Fibroblast of skin of right biceps (primary cell): ENCODE data around the gene OR51M1.
A peak's percentile ranks its signal among the peaks of the same experiment; 100 is the strongest.
"Not testable (repeated sequence)": the region's sequence is repeated elsewhere in the genome, so short reads cannot be mapped to it uniquely, and the experiment has no call there.

Source experiments
- DNase-seq: peaks from one replicate; pipeline ENCODE4 v3.0.0-alpha.2; 2013

Gene OR51M1

GRCh38 chr11:5383576-5383975 lies at the start of gene OR51M1:
TSS of gene OR51M1 (plus strand) at chr11:5383812. CDS start at chr11:5389399, 5,587 bp downstream.
- DNase-seq, result no peak

DNA sequence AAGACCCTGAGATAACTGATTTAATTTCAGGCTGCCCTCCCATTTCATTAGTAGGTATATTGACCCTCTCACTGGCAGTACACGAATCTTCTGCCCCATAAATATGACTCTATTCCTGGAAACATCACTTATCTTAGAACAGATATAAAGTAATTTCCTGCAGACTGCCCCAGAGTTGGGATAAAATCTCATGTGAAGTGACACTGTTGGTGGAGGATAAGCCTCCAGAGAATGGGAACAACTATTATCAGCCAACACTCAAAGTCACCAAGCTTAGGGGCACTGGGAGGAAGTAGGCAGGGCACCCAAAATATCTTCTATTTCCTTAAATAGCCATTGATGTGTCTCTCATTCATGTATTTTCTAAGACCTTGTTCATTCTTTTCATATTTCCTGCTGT lies 48.4 kb upstream of the OR51M1 start:
- DNase-seq, result no peak

GRCh38 chr11:5336331-5336730 lies 47.3 kb upstream of the OR51M1 start:
- peak; percentile 21 for DNase-seq

- DNase-seq, result not testable (repeated sequence)
Measured at GRCh38 chr11:5337253-5337652, 46.4 kb upstream of the OR51M1 start.

DNA sequence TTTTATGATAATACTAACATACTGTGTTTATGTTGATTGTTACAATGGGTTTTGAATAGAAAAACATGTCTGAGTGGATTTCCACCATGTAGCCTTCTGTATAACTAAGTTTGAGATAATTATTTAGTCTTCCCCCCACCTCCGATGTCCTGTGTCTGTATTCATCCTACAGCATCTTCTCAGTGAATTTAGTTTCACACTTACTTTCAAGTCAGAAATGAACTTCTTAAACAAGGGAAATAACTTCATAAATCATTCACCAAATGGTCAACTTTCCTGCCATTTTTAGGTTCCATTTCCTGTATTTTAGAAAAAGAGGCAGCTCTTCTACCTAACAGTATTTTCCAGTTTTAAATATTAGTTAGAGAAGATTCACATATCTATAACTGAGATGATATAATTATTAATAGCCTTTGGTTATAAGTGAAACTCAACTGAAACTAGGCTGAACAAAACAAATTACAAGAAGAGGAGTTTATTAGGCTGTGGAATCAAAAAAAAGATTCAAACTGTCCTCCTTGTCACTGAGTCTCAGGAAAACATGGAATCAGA lies 43.8 kb upstream of the OR51M1 start:
- DNase-seq, result no peak

DNA sequence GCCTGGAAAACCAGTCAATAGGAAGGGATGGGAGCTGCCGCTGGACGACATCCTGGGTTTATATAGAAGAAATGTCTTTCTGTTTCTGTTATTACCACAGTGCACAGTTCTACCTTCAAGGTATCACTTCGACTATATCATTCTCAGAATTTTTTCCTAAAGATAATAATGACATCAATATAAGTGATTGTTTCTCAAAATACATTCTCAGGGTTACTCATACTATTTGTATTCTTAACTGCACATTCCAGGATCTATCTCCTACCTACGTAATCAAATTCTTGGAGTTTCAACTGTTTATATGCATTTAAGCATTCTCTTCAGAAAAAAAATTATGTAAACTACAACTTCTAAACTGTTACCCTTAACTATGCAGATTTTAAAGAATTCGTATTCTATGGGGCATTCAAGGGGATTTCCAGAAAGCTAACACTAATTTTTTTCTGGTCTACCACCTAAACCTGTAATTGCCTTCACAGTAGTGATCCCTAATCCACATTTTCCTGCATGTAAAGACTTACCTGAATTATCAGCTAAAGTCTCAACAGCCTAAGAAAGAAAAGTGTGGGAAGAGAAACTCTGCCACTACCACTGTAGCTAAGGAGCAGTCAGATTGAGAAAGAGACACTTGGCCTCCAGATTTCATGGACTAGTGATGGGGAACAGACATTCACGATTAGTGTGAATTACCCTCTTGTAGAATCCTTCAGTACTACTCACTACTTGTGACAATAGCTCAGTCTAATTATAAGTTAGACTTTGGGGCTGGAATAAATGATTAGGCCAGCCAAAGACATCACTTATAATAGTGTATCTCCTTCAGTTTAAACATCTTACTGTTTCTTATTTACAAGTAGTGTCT lies 39.9 kb upstream of the OR51M1 start, which contains the start of gene OR51B5:
Gene OR51B5, minus strand, starts transcription at position 51 of the 862 bp plus-strand sequence. Its CDS starts 0 bp downstream, at position 51.
- DNase-seq, result peak; percentile 7

- peak; percentile 26 for DNase-seq
Measured at GRCh38 chr11:5345831-5346230, 37.8 kb upstream of the OR51M1 start.

DNA sequence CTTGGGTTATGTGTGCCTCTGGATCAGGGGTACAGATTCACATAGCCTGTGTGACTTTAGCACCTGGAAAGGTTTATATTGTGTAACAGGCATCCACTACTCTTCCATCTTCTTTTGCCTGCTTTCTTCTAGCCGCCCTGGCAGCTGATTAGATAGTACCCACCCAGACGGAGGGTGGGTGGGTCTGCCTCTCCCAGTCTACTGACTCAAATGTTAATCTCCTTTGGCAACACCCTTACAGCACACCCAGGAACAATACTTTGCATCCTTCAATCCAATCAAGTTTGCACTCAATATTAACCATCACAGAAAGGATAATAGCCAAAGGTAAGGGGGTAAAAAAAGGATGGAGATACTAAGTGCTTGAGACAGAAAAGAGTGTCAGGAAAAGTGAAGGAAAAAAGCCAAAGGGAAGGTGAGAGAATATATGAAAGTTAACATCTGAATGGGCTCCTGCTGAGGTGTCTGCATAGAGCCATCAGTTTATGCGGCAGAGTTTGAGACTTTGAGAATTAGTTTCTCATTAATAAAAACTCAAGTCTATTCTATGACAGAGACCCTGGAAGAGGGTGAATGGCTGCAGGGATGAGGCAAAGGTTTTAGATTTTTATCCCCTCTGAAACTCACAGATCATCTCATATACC lies 34.9 kb upstream of the OR51M1 start:
- DNase-seq, result no peak

GRCh38 chr11:5349550-5349949 lies 34.1 kb upstream of the OR51M1 start:
- no peak for DNase-seq

DNA sequence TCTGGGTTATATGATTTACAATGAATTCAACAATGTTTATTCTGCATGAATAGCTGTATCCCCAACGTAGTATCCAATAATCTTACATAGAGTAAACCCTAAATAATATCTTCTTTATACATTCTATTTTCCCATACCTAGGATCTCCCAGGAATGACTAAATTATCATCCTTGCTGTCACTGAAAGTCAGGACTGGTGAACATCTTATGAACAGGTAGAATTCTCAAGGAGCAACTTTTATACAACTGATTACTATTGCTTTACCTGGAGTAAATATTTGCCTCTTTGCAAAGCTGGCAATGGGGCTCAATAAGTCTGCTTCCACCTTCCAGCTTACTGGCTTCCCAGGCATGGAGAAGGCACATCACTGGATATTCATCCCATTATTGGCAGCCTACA lies 32.4 kb upstream of the OR51M1 start, which contains the start of gene OR51B6:
Gene OR51B6, plus strand, starts transcription at position 301 of the 400 bp plus-strand sequence. Its CDS starts 0 bp downstream, at position 301.
- no peak for DNase-seq

DNA sequence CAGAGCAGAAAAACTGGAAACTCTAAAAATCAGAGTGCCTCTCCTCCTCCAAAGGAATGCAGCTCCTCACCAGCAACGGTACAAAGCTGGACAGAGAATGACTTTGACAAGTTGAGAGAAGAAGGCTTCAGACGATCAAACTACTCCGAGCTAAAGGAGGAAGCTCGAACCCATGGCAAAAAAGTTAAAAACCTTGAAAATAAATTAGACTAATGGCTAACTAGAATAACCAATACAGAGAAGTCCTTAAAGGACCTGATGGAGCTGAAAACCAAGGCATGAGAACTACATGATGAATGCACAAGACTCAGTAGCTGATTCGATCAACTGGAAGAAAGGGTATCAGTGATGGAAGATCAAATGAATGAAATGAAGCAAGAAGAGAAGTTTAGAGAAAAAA lies 27.6 kb upstream of the OR51M1 start:
- DNase-seq, result not testable (repeated sequence)

- no peak for DNase-seq
Measured at GRCh38 chr11:5362017-5362625, 21.5 kb upstream of the OR51M1 start.

DNA sequence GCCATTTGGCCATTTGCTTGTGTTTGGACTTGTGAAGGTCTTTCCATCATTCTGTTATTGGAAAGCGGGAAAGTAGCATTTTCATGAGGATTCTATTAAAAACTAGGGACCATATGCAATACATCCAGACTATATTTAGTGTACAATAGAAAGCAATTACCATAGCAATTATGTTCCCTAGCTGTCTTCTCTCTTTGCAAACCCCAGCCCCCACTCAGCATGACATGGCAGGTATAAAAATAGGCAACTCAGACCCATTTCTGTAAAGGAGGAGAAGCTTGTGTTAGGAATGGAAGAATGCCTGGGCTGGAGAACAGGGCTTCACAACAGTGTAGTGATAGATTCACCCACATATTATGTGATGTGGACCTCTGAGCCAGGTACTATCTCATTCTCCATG lies 19.9 kb upstream of the OR51M1 start:
- peak; percentile 35 for DNase-seq

- peak; percentile 90 for DNase-seq
Measured at GRCh38 chr11:5364214-5364613, 19.4 kb upstream of the OR51M1 start.

- DNase-seq, result not testable (repeated sequence)
Measured at GRCh38 chr11:5366365-5366764, 17.2 kb upstream of the OR51M1 start.

- peak; percentile 53 for DNase-seq
Measured at GRCh38 chr11:5366856-5367255, 16.8 kb upstream of the OR51M1 start.

DNA sequence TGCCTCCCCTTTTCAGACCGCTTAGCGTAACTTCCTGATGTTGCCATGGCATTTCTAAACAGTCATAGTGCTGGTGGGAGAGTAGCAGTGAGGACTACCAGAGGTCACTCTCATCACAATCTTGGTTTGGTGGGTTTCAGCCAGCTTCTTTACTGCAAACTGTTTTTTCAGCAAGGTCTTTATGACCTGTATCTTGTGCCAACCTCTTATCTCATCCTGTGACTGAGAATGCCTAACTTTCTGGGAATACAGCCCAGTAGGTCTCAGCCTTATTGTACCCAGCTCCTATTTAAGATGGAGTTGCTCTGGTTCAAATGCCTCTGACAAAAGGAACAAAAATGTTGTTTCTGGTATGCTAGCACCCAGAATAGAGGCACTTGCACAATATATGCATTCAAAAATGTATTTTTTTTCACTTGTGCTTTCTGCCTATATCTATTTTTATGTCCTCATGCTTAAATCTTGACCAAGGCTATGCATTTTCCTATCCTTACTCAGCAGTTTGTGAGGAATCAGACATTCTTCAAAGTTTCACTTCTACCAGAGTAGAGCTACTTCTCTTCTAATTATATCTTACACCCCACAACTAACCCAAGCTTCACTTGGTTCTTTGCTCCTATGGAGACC lies 16.1 kb upstream of the OR51M1 start:
- peak; percentile 87 for DNase-seq

DNA sequence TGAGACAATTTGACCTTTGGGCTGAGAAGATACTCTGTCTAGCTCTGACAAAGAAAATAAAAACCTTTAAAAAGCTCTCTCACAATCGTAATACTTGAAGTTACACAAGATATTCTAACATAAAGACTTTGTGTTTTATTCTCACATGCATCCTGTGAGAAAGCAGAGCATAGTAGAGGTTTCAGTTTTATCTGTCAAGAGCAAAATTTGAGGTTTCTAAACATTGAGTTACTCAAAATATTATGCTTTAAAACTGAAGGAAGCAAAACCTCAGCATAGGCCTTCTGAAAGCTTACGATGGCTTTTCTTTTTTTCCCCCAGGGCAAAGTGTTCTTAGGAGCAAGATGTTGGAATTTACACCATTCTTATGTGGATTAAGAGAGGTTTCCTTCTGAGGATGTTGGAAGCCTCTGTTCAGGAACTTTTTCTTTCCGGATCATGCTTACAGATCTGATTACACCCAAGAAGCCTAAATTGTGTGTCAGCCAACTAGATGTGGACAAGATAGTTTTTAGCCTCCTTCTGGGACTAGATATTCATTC lies 15.0 kb upstream of the OR51M1 start:
- no peak for DNase-seq

DNA sequence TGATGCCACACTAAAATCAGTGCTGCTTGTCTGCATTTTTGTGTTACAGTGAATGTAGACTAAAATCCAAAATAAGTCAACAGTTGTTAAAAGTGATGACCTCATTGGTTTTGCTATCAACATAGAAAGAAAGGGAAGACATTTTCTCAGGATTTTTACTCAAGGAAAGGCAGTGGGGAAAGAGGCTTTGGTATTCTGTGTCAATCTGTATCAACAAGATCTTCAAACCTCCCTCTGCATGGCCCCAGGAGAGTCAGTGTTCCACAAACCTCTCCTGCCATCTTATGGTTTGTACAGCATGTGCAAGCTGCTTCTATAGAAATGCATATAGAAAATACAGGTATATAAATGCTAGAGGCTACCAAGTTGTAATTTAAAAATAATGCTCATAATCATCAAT lies 13.8 kb upstream of the OR51M1 start:
- peak; percentile 63 for DNase-seq

DNA sequence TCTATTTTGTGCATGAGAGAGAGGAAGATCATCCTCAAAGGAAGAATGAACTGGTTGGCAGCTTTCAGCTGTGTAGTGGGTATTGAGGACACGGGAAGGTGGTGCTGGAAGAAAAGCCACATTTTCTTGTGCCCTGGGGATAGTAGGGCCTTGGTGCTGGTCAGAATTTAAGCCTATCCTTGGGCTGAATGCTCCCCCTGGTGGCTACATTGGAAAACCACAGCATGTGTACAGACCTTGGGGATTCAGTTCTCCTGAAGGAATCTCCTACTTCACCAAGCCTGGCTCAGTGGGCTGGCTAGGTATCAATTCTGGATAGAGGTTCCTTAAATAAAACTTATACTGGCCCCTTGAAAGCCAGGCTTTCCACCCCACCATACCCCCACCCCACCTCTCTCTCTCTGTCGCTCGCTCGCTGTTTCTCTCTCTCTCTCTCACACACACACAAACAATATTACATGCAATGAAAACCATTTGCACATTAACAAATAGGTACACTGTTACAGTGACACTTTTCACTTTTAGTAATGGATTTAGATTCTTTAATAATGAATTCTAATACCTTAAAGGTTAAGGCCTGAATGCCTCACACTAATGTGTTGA lies 2.8 kb upstream of the OR51M1 start:
- DNase-seq, result peak; percentile 51

DNA sequence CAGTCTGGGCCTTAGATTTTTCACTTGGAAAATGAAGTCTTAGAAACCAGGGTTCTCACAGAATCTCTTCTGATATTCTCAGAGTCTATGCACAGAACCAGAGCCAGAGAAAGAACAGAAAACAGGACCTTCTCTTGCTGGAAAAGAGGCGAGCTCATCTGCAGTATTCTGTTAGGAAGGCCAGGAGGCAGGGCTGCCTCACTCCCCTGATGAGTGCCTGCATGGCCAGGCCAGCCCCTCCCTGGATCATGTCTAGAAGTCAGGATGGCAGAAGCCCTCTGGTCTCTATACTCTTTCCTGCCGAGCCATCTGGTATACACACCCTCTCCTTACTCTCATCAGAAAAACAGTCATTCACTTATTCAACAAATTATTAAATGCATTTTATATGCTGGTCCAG lies 723 bp downstream of the OR51M1 start:
- DNase-seq, result no peak

DNA sequence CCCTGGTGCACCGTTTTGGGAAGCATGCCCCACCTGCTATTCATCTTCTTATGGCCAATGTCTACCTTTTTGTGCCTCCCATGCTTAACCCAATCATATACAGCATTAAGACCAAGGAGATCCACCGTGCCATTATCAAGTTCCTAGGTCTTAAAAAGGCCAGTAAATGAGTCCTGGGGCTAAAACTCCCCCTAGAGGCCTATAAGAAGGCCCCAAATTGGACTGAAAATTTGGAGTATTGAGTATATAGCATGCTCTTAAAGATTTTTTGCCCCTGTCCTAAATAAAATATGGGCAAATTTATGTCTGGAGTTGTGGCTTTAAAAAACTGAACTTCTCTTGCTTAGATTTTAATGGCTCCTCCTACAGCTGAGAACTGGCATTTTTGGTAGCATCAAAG lies 6.6 kb downstream of the OR51M1 start:
- no peak for DNase-seq
